Esophagus squamous epithelium (tissue), 4 donors: ENCODE measurements around the gene BPIFA2.

ENCODE experiments used
- POLR2A ChIP-seq, 4 donors: fragments of 450-650 bp; IDR thresholded peaks; one replicate each; pipeline ENCODE4 v1.6.1; 2017; ENCODE audit warnings: antibody characterized with exemption in 4 of 4, mild to moderate bottlenecking in 4 of 4, moderate library complexity in 3 of 4
- TF ChIP-seq, protein P1 (sequence below), 6 experiments: fragments of 450-650 bp in 4 of 6; fragments of 200-600 bp in 2 of 6; sonication (generic) in 2 of 6; IDR thresholded peaks; one replicate each; pipeline ENCODE4 v1.5.1; 2016 to 2019; ENCODE audit warnings: antibody characterized with exemption in 6 of 6, mild to moderate bottlenecking in 4 of 6, moderate library complexity in 4 of 6

DNA sequence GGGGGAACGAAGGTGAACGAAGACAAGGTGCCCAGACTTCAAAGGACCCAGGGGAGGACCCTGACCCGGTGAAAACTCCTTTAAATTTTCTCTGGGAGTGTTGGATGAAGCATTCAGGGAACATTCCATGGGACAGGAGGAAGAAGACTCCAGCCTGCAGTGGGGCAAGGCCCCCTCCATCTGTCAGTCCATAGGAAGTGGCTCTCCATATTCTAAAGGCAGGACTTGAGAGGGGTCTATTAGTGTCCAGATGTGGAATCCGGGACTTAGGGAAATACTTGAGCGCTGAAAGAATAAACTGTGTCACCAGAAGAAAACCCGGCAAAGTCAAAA is 3.2 kb upstream of the BPIFA2 start:
- TF ChIP-seq, protein P1, sequence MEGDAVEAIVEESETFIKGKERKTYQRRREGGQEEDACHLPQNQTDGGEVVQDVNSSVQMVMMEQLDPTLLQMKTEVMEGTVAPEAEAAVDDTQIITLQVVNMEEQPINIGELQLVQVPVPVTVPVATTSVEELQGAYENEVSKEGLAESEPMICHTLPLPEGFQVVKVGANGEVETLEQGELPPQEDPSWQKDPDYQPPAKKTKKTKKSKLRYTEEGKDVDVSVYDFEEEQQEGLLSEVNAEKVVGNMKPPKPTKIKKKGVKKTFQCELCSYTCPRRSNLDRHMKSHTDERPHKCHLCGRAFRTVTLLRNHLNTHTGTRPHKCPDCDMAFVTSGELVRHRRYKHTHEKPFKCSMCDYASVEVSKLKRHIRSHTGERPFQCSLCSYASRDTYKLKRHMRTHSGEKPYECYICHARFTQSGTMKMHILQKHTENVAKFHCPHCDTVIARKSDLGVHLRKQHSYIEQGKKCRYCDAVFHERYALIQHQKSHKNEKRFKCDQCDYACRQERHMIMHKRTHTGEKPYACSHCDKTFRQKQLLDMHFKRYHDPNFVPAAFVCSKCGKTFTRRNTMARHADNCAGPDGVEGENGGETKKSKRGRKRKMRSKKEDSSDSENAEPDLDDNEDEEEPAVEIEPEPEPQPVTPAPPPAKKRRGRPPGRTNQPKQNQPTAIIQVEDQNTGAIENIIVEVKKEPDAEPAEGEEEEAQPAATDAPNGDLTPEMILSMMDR (IDR thresholded peaks at IDR 0.05): no peak
- TF ChIP-seq POLR2A (IDR thresholded peaks at IDR 0.05): no peak
